SIG-M5 treated with dmso at 0.1 percent for 504 hours (cell line): Measurements from ENCODE around the gene RNMT.
A peak's percentile ranks its signal among the peaks of the same experiment; 100 is the strongest.

Experiments
- DNase-seq: peaks from one replicate; lab custom pipeline; 2025; ENCODE audit not compliant: unreplicated experiment; lab: John Stamatoyannopoulos, UW

Gene RNMT

GRCh38 chr18:13809531-13810255 is 83.2 kb downstream of the RNMT start:
- DNase-seq: no peak

- DNase-seq: no peak
These were observed 84.5 kb downstream of the RNMT start for GRCh38 chr18:13810950-13811485.

- DNase-seq: peak; percentile 12
These were observed 85.5 kb downstream of the RNMT start for GRCh38 chr18:13811993-13812392.

GRCh38 chr18:13813271-13813849 is 86.9 kb downstream of the RNMT start:
- peak; percentile 62 for DNase-seq
